H1 (cell line): ENCODE results near the gene TGM5. TPM values are rescaled to one million over a fixed set of nuclear protein-coding genes. Genes with fewer than 3 reads are reported as not detected.

Source experiments
- CTCF ChIA-PET: fragments of 300-600 bp; sonication (Branson Sonifier 250); formaldehyde crosslinking; loops from one replicate; lab custom pipeline; 2021; ENCODE audit not compliant: partially characterized antibody; lab: Charles Lee
- POLR2A ChIA-PET: fragments of 300-600 bp; sonication (Branson Sonifier 250); formaldehyde crosslinking; loops from one replicate; lab custom pipeline; 2021; ENCODE audit warnings: inconsistent platforms; ENCODE audit not compliant: partially characterized antibody; lab: Charles Lee
- DNase-seq, 2 experiments: peaks; one replicate each; pipeline versions ENCODE4 v3.0.0 to v3.0.0-alpha.2; 2010 to 2022; ENCODE audit warnings: low spot score in 2 of 2, low read depth in 1 of 2, mixed read lengths in 1 of 2
- FAIRE-seq: peaks from 2 replicates; lab custom pipeline; 2011; peaks lifted over from hg19 to GRCh38; lab: Jason Lieb, UNC
- H2AFZ ChIP-seq: 2 replicates; pipeline ENCODE4 v1.8.1; 2012; ENCODE audit warnings: low read length, inconsistent platforms
- H2AK5ac ChIP-seq: 2 replicates; pipeline ENCODE4 v1.6.1; 2013; ENCODE audit warnings: low read depth, low read length
- H2BK120ac ChIP-seq: replicated peaks from 2 replicates; pipeline ENCODE3; 2013; ENCODE audit warnings: low read depth, low read length, inconsistent platforms
- H2BK12ac ChIP-seq: 2 replicates; pipeline ENCODE4 v1.6.1; 2013; ENCODE audit warnings: low read depth, low read length
- H2BK15ac ChIP-seq: 2 replicates; pipeline ENCODE4 v1.6.1; 2013; ENCODE audit warnings: low read length
- H2BK20ac ChIP-seq: 2 replicates; pipeline ENCODE4 v1.6.1; 2013; ENCODE audit warnings: low read length
- H2BK5ac ChIP-seq: 2 replicates; pipeline ENCODE4 v1.6.1; 2013; ENCODE audit warnings: low read depth, low read length
- H3K14ac ChIP-seq: 2 replicates; pipeline ENCODE4 v1.6.1; 2013; ENCODE audit warnings: inconsistent platforms; ENCODE audit not compliant: insufficient read length
- H3K18ac ChIP-seq: 2 replicates; pipeline ENCODE4 v1.6.1; 2013; ENCODE audit warnings: low read length; ENCODE audit errors: extremely low read depth
- H3K23ac ChIP-seq: 2 replicates; pipeline ENCODE4 v1.6.1; 2013; ENCODE audit warnings: inconsistent platforms; ENCODE audit not compliant: insufficient read length
- H3K23me2 ChIP-seq: 2 replicates; pipeline ENCODE4 v1.6.1; 2013; ENCODE audit warnings: low read depth, low read length
- H3K27ac ChIP-seq: 2 replicates; pipeline ENCODE4 v1.6.1; 2011; ENCODE audit warnings: low read depth, low read length, inconsistent platforms
- H3K27me3 ChIP-seq, 4 experiments: replicated peaks in 1 of 4; 1 replicate in 1 of 4; 2 replicates in 3 of 4; pipeline versions ENCODE4 v1.6.1 to v1.8.1; 2011 to 2013; ENCODE audit warnings: low read length in 3 of 4, mild to moderate bottlenecking in 3 of 4, inconsistent platforms in 2 of 4, mixed read lengths in 2 of 4, moderate library complexity in 1 of 4; ENCODE audit not compliant: control insufficient read depth in 3 of 4, insufficient read depth in 3 of 4; ENCODE audit errors: extremely low read depth in 1 of 4
- H3K36me3 ChIP-seq, 4 experiments: 2 replicates each; pipeline versions ENCODE4 v1.6.1 to v1.8.1; 2011 to 2013; ENCODE audit warnings: mild to moderate bottlenecking in 4 of 4, low read length in 3 of 4, moderate library complexity in 2 of 4, control low read depth in 1 of 4, inconsistent platforms in 1 of 4; ENCODE audit not compliant: insufficient read depth in 4 of 4, control insufficient read depth in 2 of 4
- H3K4ac ChIP-seq: replicated peaks from 2 replicates; pipeline ENCODE3; 2013; ENCODE audit warnings: low read length, low read depth, mixed read lengths, inconsistent platforms; ENCODE audit not compliant: insufficient read length
- H3K4me1 ChIP-seq, 4 experiments: replicated peaks in 1 of 4; 1 replicate in 1 of 4; 2 replicates in 3 of 4; pipeline versions ENCODE4 v1.6.1 to v1.8.1; 2011 to 2013; ENCODE audit warnings: low read length in 3 of 4, inconsistent platforms in 2 of 4, mixed read lengths in 1 of 4; ENCODE audit not compliant: insufficient read depth in 4 of 4, control insufficient read depth in 3 of 4
- H3K4me2 ChIP-seq, 2 experiments: 2 replicates each; pipeline versions ENCODE4 v1.6.1 to v1.8.1; 2011 to 2013; ENCODE audit warnings: low read depth in 2 of 2, low read length in 2 of 2, control low read depth in 1 of 2, inconsistent platforms in 1 of 2, mild to moderate bottlenecking in 1 of 2; ENCODE audit not compliant: insufficient read depth in 1 of 2
- H3K4me3 ChIP-seq, 4 experiments: fragments of 200-600, 300-600 bp in 1 of 4; sonication (generic), shearing (Covaris generic), sonication (Bioruptor Twin) in 1 of 4; 2 replicates each; pipeline versions ENCODE4 v1.5.1 to v1.8.1; 2011 to 2016; ENCODE audit warnings: low read length in 4 of 4, low read depth in 3 of 4, control low read depth in 2 of 4, inconsistent platforms in 2 of 4, mild to moderate bottlenecking in 2 of 4, mixed read lengths in 1 of 4, moderate library complexity in 1 of 4; ENCODE audit not compliant: insufficient read depth in 2 of 4; ENCODE audit errors: extremely low read depth in 1 of 4
- H3K56ac ChIP-seq: replicated peaks from 2 replicates; pipeline ENCODE3; 2013; ENCODE audit warnings: low read depth, mild to moderate bottlenecking, mixed read lengths, low read length, inconsistent platforms; ENCODE audit not compliant: insufficient read length
- H3K79me1 ChIP-seq: 2 replicates; pipeline ENCODE4 v1.6.1; 2013; ENCODE audit warnings: low read depth, low read length, control low read depth
- H3K79me2 ChIP-seq, 2 experiments: 2 replicates each; pipeline versions ENCODE4 v1.6.1 to v1.8.1; 2012 to 2013; ENCODE audit warnings: low read length in 2 of 2, mild to moderate bottlenecking in 2 of 2, inconsistent platforms in 1 of 2; ENCODE audit not compliant: insufficient read depth in 2 of 2, control insufficient read depth in 1 of 2
- H3K9ac ChIP-seq, 4 experiments: replicated peaks in 1 of 4; 1 replicate in 1 of 4; 2 replicates in 3 of 4; pipeline versions ENCODE4 v1.6.1 to v1.8.1; 2011 to 2013; ENCODE audit warnings: low read depth in 3 of 4, low read length in 3 of 4, control low read depth in 2 of 4, mild to moderate bottlenecking in 2 of 4, moderate library complexity in 2 of 4, inconsistent platforms in 1 of 4; ENCODE audit errors: extremely low read depth in 1 of 4
- H3K9me3 ChIP-seq, 2 experiments: 2 replicates each; pipeline versions ENCODE4 v1.6.1 to v1.8.1; 2012 to 2013; ENCODE audit warnings: mild to moderate bottlenecking in 2 of 2, moderate library complexity in 2 of 2, control low read depth in 1 of 2, inconsistent platforms in 1 of 2, low read depth in 1 of 2, low read length in 1 of 2, mixed read lengths in 1 of 2; ENCODE audit not compliant: insufficient read depth in 2 of 2
- H4K20me1 ChIP-seq, 2 experiments: replicated peaks in 1 of 2; 2 replicates each; pipeline versions ENCODE3 to v1.8.1; 2011 to 2013; ENCODE audit warnings: inconsistent platforms in 2 of 2, low read length in 2 of 2, mild to moderate bottlenecking in 1 of 2; ENCODE audit not compliant: insufficient read depth in 2 of 2, control insufficient read depth in 1 of 2
- H4K5ac ChIP-seq: 2 replicates; pipeline ENCODE4 v1.6.1; 2013; ENCODE audit warnings: low read length, low read depth, mixed read lengths, inconsistent platforms; ENCODE audit not compliant: insufficient read length
- H4K8ac ChIP-seq: 2 replicates; pipeline ENCODE4 v1.8.0; 2013; ENCODE audit warnings: mild to moderate bottlenecking, moderate library complexity, low read length, inconsistent platforms; ENCODE audit not compliant: insufficient read depth; ENCODE audit errors: extremely low read depth
- H4K91ac ChIP-seq: replicated peaks from 2 replicates; pipeline ENCODE3; 2013; ENCODE audit warnings: low read length, mixed read lengths, inconsistent platforms; ENCODE audit not compliant: insufficient read length
- EP300 ChIP-seq, 2 experiments: IDR thresholded peaks; 1 replicate in 1 of 2; 2 replicates in 1 of 2; pipeline ENCODE4 v1.6.1; 2011 to 2012; ENCODE audit warnings: low read depth in 2 of 2, low read length in 2 of 2, mild to moderate bottlenecking in 2 of 2, borderline replicate concordance in 1 of 2, inconsistent platforms in 1 of 2, moderate library complexity in 1 of 2
- RBBP5 ChIP-seq: IDR thresholded peaks from 2 replicates; pipeline ENCODE4 v1.7.1; 2012; ENCODE audit warnings: low read depth, mild to moderate bottlenecking, inconsistent platforms, low read length, moderate library complexity, borderline replicate concordance
- SIX5 ChIP-seq: IDR thresholded peaks from 2 replicates; pipeline ENCODE4 v1.6.1; 2011; ENCODE audit warnings: mild to moderate bottlenecking, low read depth, low read length
- WGBS, 2 experiments: shearing (Covaris generic) in 1 of 2; methylation state at CpG; one replicate each; pipeline versions ENCODE4 v1.1.6 to v1.1.7; 2013 to 2015; ENCODE audit warnings: low lambda C conversion rate in 2 of 2, mixed read lengths in 2 of 2, inconsistent platforms in 1 of 2, low coverage in 1 of 2, missing lambda C conversion rate in 1 of 2; ENCODE audit not compliant: insufficient replicate concordance in 2 of 2, insufficient coverage in 1 of 2, insufficient read length in 1 of 2; ENCODE audit errors: extremely low coverage in 1 of 2, missing lambda C conversion rate in 1 of 2; 5-methylcytosine and 5-hydroxymethylcytosine counted together
- polyA plus RNA-seq, 7 experiments: library from polyadenylated mRNA; depleted of rRNA in 3 of 7; stranded (reverse) in 5 of 7; unstranded in 2 of 7; fragments of >200 nt in 5 of 7; fragments of 200-250 nt in 2 of 7; gene quantifications; 1 replicate in 5 of 7; 2 replicates in 1 of 7; 4 replicates in 1 of 7; pipeline versions ENCODE4 v1.2.1 to v1.2.3, GENCODE V29; 2011 to 2013; ENCODE audit warnings: missing spikeins in 2 of 7, mixed read lengths in 2 of 7
- total RNA-seq: library from RNA; stranded (reverse); fragmentation: NEBNext Ultra II Directional; extraction: Animal tissue kit (Norgen Biotek cat#: 25700); gene quantifications from 2 replicates; pipeline ENCODE4 v1.2.1, GENCODE V29; 2021
- TF ChIP-seq, protein P1 (sequence below): IDR thresholded peaks from 2 replicates; pipeline ENCODE4 v1.6.1; 2012; ENCODE audit warnings: low read length, inconsistent platforms
- TF ChIP-seq, protein P2 (sequence below), 3 experiments: IDR thresholded peaks; 1 replicate in 2 of 3; 2 replicates in 1 of 3; pipeline versions ENCODE4 v1.5.1 to v1.6.1; 2011; ENCODE audit warnings: low read length in 3 of 3, mild to moderate bottlenecking in 3 of 3, inconsistent platforms in 2 of 3, low read depth in 1 of 3, moderate library complexity in 1 of 3; ENCODE audit not compliant: insufficient read depth in 1 of 3; ENCODE audit errors: control extremely low read depth in 1 of 3

Gene TGM5
- total and polyA plus RNA-seq, 2 of the 8 experiments (the other 6 are each of a cell fraction or from before 2014, with no cell fraction given) = not detected

DNA sequence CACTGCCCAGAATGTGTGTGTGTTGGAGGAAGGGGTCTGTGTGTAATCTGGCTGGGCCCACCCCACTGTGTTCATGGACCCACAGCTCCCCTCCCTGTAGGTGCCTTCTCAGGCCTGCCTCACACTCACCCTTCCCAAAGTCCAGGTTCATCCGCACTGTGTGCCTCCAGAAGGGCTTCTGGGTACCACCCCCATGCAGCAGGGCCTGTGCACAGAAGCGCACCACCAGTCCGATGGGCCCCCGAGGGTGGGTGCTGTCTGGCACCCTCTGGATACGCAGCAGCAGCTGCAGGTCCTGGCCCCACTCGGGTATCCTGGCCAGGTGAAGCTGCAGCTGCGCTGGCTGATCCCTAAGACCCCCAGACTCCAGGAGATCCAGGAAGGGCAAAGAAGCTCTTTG lies 12.8 kb upstream of the TGM5 start:
- POLR2A ChIA-PET = no interaction called here
- Histone ChIP-seq H3K56ac (no peak overlapping the region), H2BK12ac (no peak overlapping the region), H4K91ac (no peak overlapping the region), H4K5ac (no peak overlapping the region), H3K4me1 (no peaks in the 10 kb centered on the region), H2BK5ac (no peak overlapping the region), H3K36me3 (no peaks in the 10 kb centered on the region), H4K8ac (no peak overlapping the region; the same call in 1 of the 2 replicates), H2AK5ac (no peak overlapping the region), H3K9ac (no peak overlapping the region), H3K4me3 (no peak overlapping the region), H3K14ac (no peak overlapping the region), H3K4ac (no peak overlapping the region), H2BK20ac (no peak overlapping the region), H3K27ac (no peak overlapping the region), H3K79me2 (no peaks in the 10 kb centered on the region), H2BK15ac (no peak overlapping the region), H2BK120ac (no peak overlapping the region), H3K79me1 (no peaks in the 10 kb centered on the region), H3K23ac (no peak overlapping the region), H3K18ac (no peak overlapping the region), H3K27me3 (no peaks in the 10 kb centered on the region), H4K20me1 (no peaks in the 10 kb centered on the region), H3K4me2 (no peak overlapping the region), H3K23me2 (0 out of 2 replicates have a peak, but pooled peaks cover 1% of the 10 kb centered on the region), H2AFZ (no peak overlapping the region), H3K9me3 (no peaks in the 10 kb centered on the region)
- FAIRE-seq = no peak
- 94% methylated on average over 7 of the region's 7 CpGs; no CpG with 5 or more reads in 1 of the 2 experiments for WGBS, 2 experiments
- CTCF ChIA-PET = interaction anchor here (0.9 to 1.8 kb wide), 9 partner anchors 10 to 77 kb away, joined by 3 to 11 read pairs (median 4); no protein-coding TSS in a partner anchor
- DNase-seq = no peak
- TF ChIP-seq RBBP5 = no peak
- TF ChIP-seq, protein P1, sequence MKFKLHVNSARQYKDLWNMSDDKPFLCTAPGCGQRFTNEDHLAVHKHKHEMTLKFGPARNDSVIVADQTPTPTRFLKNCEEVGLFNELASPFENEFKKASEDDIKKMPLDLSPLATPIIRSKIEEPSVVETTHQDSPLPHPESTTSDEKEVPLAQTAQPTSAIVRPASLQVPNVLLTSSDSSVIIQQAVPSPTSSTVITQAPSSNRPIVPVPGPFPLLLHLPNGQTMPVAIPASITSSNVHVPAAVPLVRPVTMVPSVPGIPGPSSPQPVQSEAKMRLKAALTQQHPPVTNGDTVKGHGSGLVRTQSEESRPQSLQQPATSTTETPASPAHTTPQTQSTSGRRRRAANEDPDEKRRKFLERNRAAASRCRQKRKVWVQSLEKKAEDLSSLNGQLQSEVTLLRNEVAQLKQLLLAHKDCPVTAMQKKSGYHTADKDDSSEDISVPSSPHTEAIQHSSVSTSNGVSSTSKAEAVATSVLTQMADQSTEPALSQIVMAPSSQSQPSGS = no peak
- TF ChIP-seq SIX5 = no peak
- TF ChIP-seq, protein P2, sequence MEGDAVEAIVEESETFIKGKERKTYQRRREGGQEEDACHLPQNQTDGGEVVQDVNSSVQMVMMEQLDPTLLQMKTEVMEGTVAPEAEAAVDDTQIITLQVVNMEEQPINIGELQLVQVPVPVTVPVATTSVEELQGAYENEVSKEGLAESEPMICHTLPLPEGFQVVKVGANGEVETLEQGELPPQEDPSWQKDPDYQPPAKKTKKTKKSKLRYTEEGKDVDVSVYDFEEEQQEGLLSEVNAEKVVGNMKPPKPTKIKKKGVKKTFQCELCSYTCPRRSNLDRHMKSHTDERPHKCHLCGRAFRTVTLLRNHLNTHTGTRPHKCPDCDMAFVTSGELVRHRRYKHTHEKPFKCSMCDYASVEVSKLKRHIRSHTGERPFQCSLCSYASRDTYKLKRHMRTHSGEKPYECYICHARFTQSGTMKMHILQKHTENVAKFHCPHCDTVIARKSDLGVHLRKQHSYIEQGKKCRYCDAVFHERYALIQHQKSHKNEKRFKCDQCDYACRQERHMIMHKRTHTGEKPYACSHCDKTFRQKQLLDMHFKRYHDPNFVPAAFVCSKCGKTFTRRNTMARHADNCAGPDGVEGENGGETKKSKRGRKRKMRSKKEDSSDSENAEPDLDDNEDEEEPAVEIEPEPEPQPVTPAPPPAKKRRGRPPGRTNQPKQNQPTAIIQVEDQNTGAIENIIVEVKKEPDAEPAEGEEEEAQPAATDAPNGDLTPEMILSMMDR (IDR thresholded peaks at IDR 0.05; ENCODE audit: control extremely low read depth in 1 of 3, insufficient read depth in 1 of 3, low read depth in 1 of 3, low read length in 3 of 3) = no peak
- no peak for TF ChIP-seq EP300 (IDR thresholded peaks at IDR 0.05; ENCODE audit: borderline replicate concordance in 1 of 2, low read depth in 2 of 2, low read length in 2 of 2)
